Left ventricle myocardium superior (tissue), 1 donor: Measurements from ENCODE around the gene CYP21A2. TPM values are rescaled to one million over a fixed set of nuclear protein-coding genes. Genes with fewer than 3 reads are reported as not detected.
"Not testable (repeated sequence)": the region's sequence is repeated elsewhere in the genome, so short reads cannot be mapped to it uniquely, and the experiment has no call there.

Experiments used
- ATAC-seq: fragments of 200-7000 bp; cut with Tn5 transposase; one replicate; pipeline ENCODE4 v1.9.1; 2020; ENCODE audit warnings: mild to moderate bottlenecking, moderate library complexity
- DNase-seq: peaks from one replicate; pipeline ENCODE4 v3.0.0-alpha.2; 2020
- intact Hi-C: fragments of 100-400 bp; cut with micrococcal nuclease; formaldehyde crosslinking; loops from one replicate; pipeline ENCODE4 v1.11.0; 2022
- long read RNA-seq: library from polyadenylated mRNA; unstranded; transcript quantifications from one replicate; pipeline ENCODE4 v2.0.0, GENCODE V29; 2021
- total RNA-seq: library from RNA; stranded (reverse); fragmentation: NEBNext Ultra II Directional; extraction: Animal tissue kit (Norgen Biotek cat#: 25700); gene quantifications from one replicate; pipeline ENCODE4 v1.2.1, GENCODE V29; 2021
- donor health status: DM: no; HTN: yes; CAD: no; lungs with severe emphysema.

Gene CYP21A2
- total RNA-seq: 0.52 TPM
- long read RNA-seq: 0 reads

GRCh38 chr6:32037598-32038524, at the start of gene CYP21A2:
Gene CYP21A2, plus strand, starts transcription at chr6:32038415. Its CDS starts 8 bp downstream, at chr6:32038423.
- peak; percentile 30 for DNase-seq
- ATAC-seq, intact Hi-C loops: not testable (repeated sequence)

- DNase-seq, ATAC-seq, intact Hi-C loops: not testable (repeated sequence)
Measured at GRCh38 chr6:31989363-31989762, 48.9 kb upstream of the CYP21A2 start.

GRCh38 chr6:31994421-31994820, 43.8 kb upstream of the CYP21A2 start:
- intact Hi-C loops, DNase-seq: not testable (repeated sequence)

GRCh38 chr6:31996385-31996784, 41.8 kb upstream of the CYP21A2 start:
- DNase-seq, intact Hi-C loops, ATAC-seq: not testable (repeated sequence)

More at GRCh38 chr6:31994421-31994820, 43.8 kb upstream of the CYP21A2 start:
- ATAC-seq: not testable (repeated sequence)

- peak; percentile 50 for ATAC-seq
- intact Hi-C loops, DNase-seq: not testable (repeated sequence)
Measured at GRCh38 chr6:32002546-32003268, 35.5 kb upstream of the CYP21A2 start.

GRCh38 chr6:32003301-32003700, 34.9 kb upstream of the CYP21A2 start:
- DNase-seq, intact Hi-C loops: not testable (repeated sequence)
- peak; percentile 3 for ATAC-seq

- DNase-seq, ATAC-seq, intact Hi-C loops: not testable (repeated sequence)
Measured at GRCh38 chr6:32004393-32004792, 33.8 kb upstream of the CYP21A2 start.

- DNase-seq, ATAC-seq, intact Hi-C loops: not testable (repeated sequence)
Measured at GRCh38 chr6:32004864-32005537, 33.2 kb upstream of the CYP21A2 start.

GRCh38 chr6:32005538-32005880, 32.7 kb upstream of the CYP21A2 start:
- peak; percentile 49 for DNase-seq
- ATAC-seq: peak; percentile 35
- intact Hi-C loops: not testable (repeated sequence)

- intact Hi-C loops, DNase-seq, ATAC-seq: not testable (repeated sequence)
Measured at GRCh38 chr6:32005991-32006529, 32.2 kb upstream of the CYP21A2 start.

GRCh38 chr6:32007086-32007485, 31.1 kb upstream of the CYP21A2 start:
- DNase-seq: peak; percentile 12
- ATAC-seq, intact Hi-C loops: not testable (repeated sequence)

- intact Hi-C loops, DNase-seq, ATAC-seq: not testable (repeated sequence)
Measured at GRCh38 chr6:32008037-32008436, 30.2 kb upstream of the CYP21A2 start.

GRCh38 chr6:32008616-32009015, 29.6 kb upstream of the CYP21A2 start:
- intact Hi-C loops, ATAC-seq, DNase-seq: not testable (repeated sequence)

- DNase-seq, intact Hi-C loops, ATAC-seq: not testable (repeated sequence)
Measured at GRCh38 chr6:32009537-32009936, 28.7 kb upstream of the CYP21A2 start.

GRCh38 chr6:32010856-32011530, 27.2 kb upstream of the CYP21A2 start:
- intact Hi-C loops, DNase-seq, ATAC-seq: not testable (repeated sequence)

- DNase-seq: peak; percentile 36
- intact Hi-C loops: not testable (repeated sequence)
- peak; percentile 13 for ATAC-seq
Measured at GRCh38 chr6:32012941-32013617, 25.1 kb upstream of the CYP21A2 start.

GRCh38 chr6:32013738-32014137, 24.5 kb upstream of the CYP21A2 start:
- ATAC-seq, intact Hi-C loops: not testable (repeated sequence)

GRCh38 chr6:32014547-32014946, 23.7 kb upstream of the CYP21A2 start, which contains the start of gene C4B:
Gene C4B, plus strand, starts transcription at chr6:32014795. Its CDS starts 51 bp downstream, at chr6:32014846.
- DNase-seq, intact Hi-C loops: not testable (repeated sequence)
- ATAC-seq: peak; percentile 86

More at GRCh38 chr6:32013738-32014137, 24.5 kb upstream of the CYP21A2 start:
- not testable (repeated sequence) for DNase-seq
